ENCODE data around the gene DHX32.
"Not testable (repeated sequence)": the region's sequence is repeated elsewhere in the genome, so short reads cannot be mapped to it uniquely, and the experiment has no call there.

DHX32 gene

GRCh38 chr10:125881192-125881591 lies at the start of gene DHX32:
DHX32 (minus strand) TSS chr10:125881292; CDS start chr10:125880824, 468 bp downstream.
- TF ChIP-seq MAX (IDR thresholded peaks at IDR 0.05; ENCODE audit: low read depth, low read length) (no peak), MYC (IDR thresholded peaks at IDR 0.05; ENCODE audit: low read depth, low read length) (no peak), CTCF (IDR thresholded peaks at IDR 0.05; ENCODE audit: low read depth, low read length) (no peak), POLR2A (IDR thresholded peaks at IDR 0.05; ENCODE audit: extremely low read depth, insufficient read length) (no peak)
- no peak for DNase-seq (ENCODE audit: low read depth)
- H3K4me3 ChIP-seq (ENCODE audit: low read depth, low read length), result no peak within 1 kb of the TSS

- TF ChIP-seq CTCF (IDR thresholded peaks at IDR 0.05; ENCODE audit: low read depth, low read length) (no peak), POLR2A (IDR thresholded peaks at IDR 0.05; ENCODE audit: extremely low read depth, insufficient read length) (no peak), MAX (IDR thresholded peaks at IDR 0.05; ENCODE audit: low read depth, low read length) (no peak), MYC (IDR thresholded peaks at IDR 0.05; ENCODE audit: low read depth, low read length) (no peak)
- DNase-seq (ENCODE audit: low read depth), result no peak
- H3K4me3 ChIP-seq (ENCODE audit: low read depth, low read length), result no peak overlapping the region
These were observed 48.5 kb upstream of the DHX32 start for GRCh38 chr10:125929618-125930017.

GRCh38 chr10:125928928-125929585 lies 48.0 kb upstream of the DHX32 start:
- no peak overlapping the region for H3K4me3 ChIP-seq (ENCODE audit: low read depth, low read length)
- TF ChIP-seq MAX (IDR thresholded peaks at IDR 0.05; ENCODE audit: low read depth, low read length), result no peak
- TF ChIP-seq POLR2A (IDR thresholded peaks at IDR 0.05; ENCODE audit: extremely low read depth, insufficient read length), result no peak
- no peak for TF ChIP-seq CTCF (IDR thresholded peaks at IDR 0.05; ENCODE audit: low read depth, low read length)
- no peak for TF ChIP-seq MYC (IDR thresholded peaks at IDR 0.05; ENCODE audit: low read depth, low read length)
- DNase-seq (ENCODE audit: low read depth), result no peak

GRCh38 chr10:125927265-125927664 lies 46.2 kb upstream of the DHX32 start:
- DNase-seq (ENCODE audit: low read depth); H3K4me3 ChIP-seq (ENCODE audit: low read depth, low read length): not testable (repeated sequence)

GRCh38 chr10:125926247-125926646 lies 45.2 kb upstream of the DHX32 start:
- no peak for DNase-seq (ENCODE audit: low read depth)
- no peak overlapping the region for H3K4me3 ChIP-seq (ENCODE audit: low read depth, low read length)
- TF ChIP-seq CTCF (IDR thresholded peaks at IDR 0.05; ENCODE audit: low read depth, low read length), result no peak
- TF ChIP-seq MAX (IDR thresholded peaks at IDR 0.05; ENCODE audit: low read depth, low read length), result no peak
- no peak for TF ChIP-seq MYC (IDR thresholded peaks at IDR 0.05; ENCODE audit: low read depth, low read length)
- TF ChIP-seq POLR2A (IDR thresholded peaks at IDR 0.05; ENCODE audit: extremely low read depth, insufficient read length), result no peak

- H3K4me3 ChIP-seq (ENCODE audit: low read depth, low read length), result no peak overlapping the region
- no peak for DNase-seq (ENCODE audit: low read depth)
- TF ChIP-seq MYC (IDR thresholded peaks at IDR 0.05; ENCODE audit: low read depth, low read length), result no peak
These were observed 44.3 kb upstream of the DHX32 start for GRCh38 chr10:125925262-125925834.

GRCh38 chr10:125921643-125922306 lies 40.7 kb upstream of the DHX32 start:
- not testable (repeated sequence) for H3K4me3 ChIP-seq (ENCODE audit: low read depth, low read length); DNase-seq (ENCODE audit: low read depth)

- H3K4me3 ChIP-seq (ENCODE audit: low read depth, low read length); DNase-seq (ENCODE audit: low read depth): not testable (repeated sequence)
These were observed 36.7 kb upstream of the DHX32 start for GRCh38 chr10:125917704-125918361.
